Measurements from ENCODE around the gene C2CD5. TPM values are rescaled to one million over a fixed set of nuclear protein-coding genes. Genes with fewer than 3 reads are reported as not detected.

C2CD5 gene
- polyA plus RNA-seq, 4 donors = 15.4 to 63.3 (median 23.4) TPM

GRCh38 chr12:22532317-22532716, 12.0 kb downstream of the C2CD5 start:
- no peak overlapping the region for H3K27ac ChIP-seq (ENCODE audit: low read depth in 1 of 3, low read length in 2 of 3)

GRCh38 chr12:22531205-22531604, 13.1 kb downstream of the C2CD5 start:
- H3K36me3 ChIP-seq (ENCODE audit: control insufficient read depth in 3 of 3, insufficient read depth in 2 of 3, low read depth in 1 of 3, low read length in 3 of 3) = peaks cover 9 to 25% (median 20%) of the 10 kb centered on the region in 3 donors
- WGBS, 3 donors = 98 to 100% (median 98%) methylated on average over 2 of the region's 2 CpGs

More at GRCh38 chr12:22532317-22532716, 12.0 kb downstream of the C2CD5 start:
- 90 to 95% (median 92%) methylated on average over 4 of the region's 4 CpGs for WGBS, 3 donors
- H3K27me3 ChIP-seq (ENCODE audit: control insufficient read depth in 3 of 3, insufficient read depth in 3 of 3, low read length in 3 of 3) = no peaks in the 10 kb centered on the region
- DNase-seq = no peak
- H3K4me3 ChIP-seq (ENCODE audit: low read depth in 1 of 3, low read length in 3 of 3) = no peak overlapping the region
- no peaks in the 10 kb centered on the region for H3K9me3 ChIP-seq (ENCODE audit: control insufficient read depth in 2 of 2, insufficient read depth in 1 of 2, low read depth in 1 of 2, low read length in 1 of 2)
- no peaks in the 10 kb centered on the region for H3K4me1 ChIP-seq (ENCODE audit: control insufficient read depth in 3 of 3, insufficient read depth in 2 of 3, low read depth in 1 of 3, low read length in 2 of 3)
- no peak for FAIRE-seq
- peaks cover 7 to 20% (median 16%) of the 10 kb centered on the region in 3 donors for H3K36me3 ChIP-seq (ENCODE audit: control insufficient read depth in 3 of 3, insufficient read depth in 2 of 3, low read depth in 1 of 3, low read length in 3 of 3)

GRCh38 chr12:22529281-22530060, 14.9 kb downstream of the C2CD5 start:
- peaks cover 9 to 25% (median 20%) of the 10 kb centered on the region in 3 donors for H3K36me3 ChIP-seq (ENCODE audit: control insufficient read depth in 3 of 3, insufficient read depth in 2 of 3, low read depth in 1 of 3, low read length in 3 of 3)
- H3K27ac ChIP-seq (ENCODE audit: low read depth in 1 of 3, low read length in 2 of 3) = no peak overlapping the region
- H3K9me3 ChIP-seq (ENCODE audit: control insufficient read depth in 2 of 2, insufficient read depth in 1 of 2, low read depth in 1 of 2, low read length in 1 of 2) = no peaks in the 10 kb centered on the region
- no peaks in the 10 kb centered on the region for H3K4me1 ChIP-seq (ENCODE audit: control insufficient read depth in 3 of 3, insufficient read depth in 2 of 3, low read depth in 1 of 3, low read length in 2 of 3)
- WGBS, 3 donors = 83 to 91% (median 90%) methylated on average over 3 of the region's 3 CpGs
- FAIRE-seq (peak; percentile 96), DNase-seq (peak; percentile 51 to 62)
- no peaks in the 10 kb centered on the region for H3K27me3 ChIP-seq (ENCODE audit: control insufficient read depth in 3 of 3, insufficient read depth in 3 of 3, low read length in 3 of 3)
- no peak overlapping the region for H3K4me3 ChIP-seq (ENCODE audit: low read depth in 1 of 3, low read length in 3 of 3)

More at GRCh38 chr12:22531205-22531604, 13.1 kb downstream of the C2CD5 start:
- Histone ChIP-seq H3K27ac (ENCODE audit: low read depth in 1 of 3, low read length in 2 of 3) (no peak overlapping the region), H3K4me1 (ENCODE audit: control insufficient read depth in 3 of 3, insufficient read depth in 2 of 3, low read depth in 1 of 3, low read length in 2 of 3) (no peaks in the 10 kb centered on the region), H3K9me3 (ENCODE audit: control insufficient read depth in 2 of 2, insufficient read depth in 1 of 2, low read depth in 1 of 2, low read length in 1 of 2) (no peaks in the 10 kb centered on the region), H3K4me3 (ENCODE audit: low read depth in 1 of 3, low read length in 3 of 3) (no peak overlapping the region), H3K27me3 (ENCODE audit: control insufficient read depth in 3 of 3, insufficient read depth in 3 of 3, low read length in 3 of 3) (no peaks in the 10 kb centered on the region)
- no peak for DNase-seq
- FAIRE-seq = no peak

GRCh38 chr12:22527999-22528398, 16.3 kb downstream of the C2CD5 start:
- Histone ChIP-seq H3K4me3 (ENCODE audit: low read depth in 1 of 3, low read length in 3 of 3) (no peak overlapping the region), H3K27me3 (ENCODE audit: control insufficient read depth in 3 of 3, insufficient read depth in 3 of 3, low read length in 3 of 3) (no peaks in the 10 kb centered on the region), H3K36me3 (ENCODE audit: control insufficient read depth in 3 of 3, insufficient read depth in 2 of 3, low read depth in 1 of 3, low read length in 3 of 3) (peaks cover 4 to 25% (median 15%) of the 10 kb centered on the region in 3 donors), H3K27ac (ENCODE audit: low read depth in 1 of 3, low read length in 2 of 3) (no peak overlapping the region), H3K9me3 (ENCODE audit: control insufficient read depth in 2 of 2, insufficient read depth in 1 of 2, low read depth in 1 of 2, low read length in 1 of 2) (no peaks in the 10 kb centered on the region), H3K4me1 (ENCODE audit: control insufficient read depth in 3 of 3, insufficient read depth in 2 of 3, low read depth in 1 of 3, low read length in 2 of 3) (no peaks in the 10 kb centered on the region)
- FAIRE-seq = peak; percentile 47
- 92 to 98% (median 97%) methylated on average over 1 of the region's 1 CpG for WGBS, 3 donors
- no peak for DNase-seq

GRCh38 chr12:22526836-22527235, 17.5 kb downstream of the C2CD5 start:
- Histone ChIP-seq H3K27ac (ENCODE audit: low read depth in 1 of 3, low read length in 2 of 3) (no peak overlapping the region), H3K36me3 (ENCODE audit: control insufficient read depth in 3 of 3, insufficient read depth in 2 of 3, low read depth in 1 of 3, low read length in 3 of 3) (peaks cover 2 to 26% (median 14%) of the 10 kb centered on the region in 3 donors), H3K9me3 (ENCODE audit: control insufficient read depth in 2 of 2, insufficient read depth in 1 of 2, low read depth in 1 of 2, low read length in 1 of 2) (no peaks in the 10 kb centered on the region), H3K4me1 (ENCODE audit: control insufficient read depth in 3 of 3, insufficient read depth in 2 of 3, low read depth in 1 of 3, low read length in 2 of 3) (no peaks in the 10 kb centered on the region), H3K4me3 (ENCODE audit: low read depth in 1 of 3, low read length in 3 of 3) (no peak overlapping the region), H3K27me3 (ENCODE audit: control insufficient read depth in 3 of 3, insufficient read depth in 3 of 3, low read length in 3 of 3) (no peaks in the 10 kb centered on the region)
- 91 to 94% (median 93%) methylated on average over 3 of the region's 3 CpGs for WGBS, 3 donors
- FAIRE-seq (no peak), DNase-seq (no peak)

- no peak for DNase-seq
- no peaks in the 10 kb centered on the region for H3K9me3 ChIP-seq (ENCODE audit: control insufficient read depth in 2 of 2, insufficient read depth in 1 of 2, low read depth in 1 of 2, low read length in 1 of 2)
- no peaks in the 10 kb centered on the region for H3K27me3 ChIP-seq (ENCODE audit: control insufficient read depth in 3 of 3, insufficient read depth in 3 of 3, low read length in 3 of 3)
- H3K4me3 ChIP-seq (ENCODE audit: low read depth in 1 of 3, low read length in 3 of 3) = no peak overlapping the region
- peaks cover 2 to 23% (median 12%) of the 10 kb centered on the region in 3 donors for H3K36me3 ChIP-seq (ENCODE audit: control insufficient read depth in 3 of 3, insufficient read depth in 2 of 3, low read depth in 1 of 3, low read length in 3 of 3)
- no peak for FAIRE-seq
- WGBS, 3 donors = 89 to 94% (median 93%) methylated on average over 2 of the region's 2 CpGs
- H3K4me1 ChIP-seq (ENCODE audit: control insufficient read depth in 3 of 3, insufficient read depth in 2 of 3, low read depth in 1 of 3, low read length in 2 of 3) = no peaks in the 10 kb centered on the region
- H3K27ac ChIP-seq (ENCODE audit: low read depth in 1 of 3, low read length in 2 of 3) = no peak overlapping the region
Measured at GRCh38 chr12:22525426-22525825, 18.9 kb downstream of the C2CD5 start.

- DNase-seq (no peak), FAIRE-seq (no peak)
- Histone ChIP-seq H3K4me1 (ENCODE audit: control insufficient read depth in 3 of 3, insufficient read depth in 2 of 3, low read depth in 1 of 3, low read length in 2 of 3) (no peaks in the 10 kb centered on the region), H3K9me3 (ENCODE audit: control insufficient read depth in 2 of 2, insufficient read depth in 1 of 2, low read depth in 1 of 2, low read length in 1 of 2) (no peaks in the 10 kb centered on the region), H3K27me3 (ENCODE audit: control insufficient read depth in 3 of 3, insufficient read depth in 3 of 3, low read length in 3 of 3) (no peaks in the 10 kb centered on the region), H3K4me3 (ENCODE audit: low read depth in 1 of 3, low read length in 3 of 3) (no peak overlapping the region), H3K36me3 (ENCODE audit: control insufficient read depth in 3 of 3, insufficient read depth in 2 of 3, low read depth in 1 of 3, low read length in 3 of 3) (peaks cover 2 to 14% (median 10%) of the 10 kb centered on the region in 3 donors), H3K27ac (ENCODE audit: low read depth in 1 of 3, low read length in 2 of 3) (no peak overlapping the region)
- WGBS, 3 donors = 88 to 92% (median 92%) methylated on average over 6 of the region's 6 CpGs
Measured at GRCh38 chr12:22518998-22519397, 25.3 kb downstream of the C2CD5 start.

GRCh38 chr12:22518060-22518719, 26.2 kb downstream of the C2CD5 start:
- DNase-seq = peak; percentile 15 to 70
- WGBS, 3 donors = 22 to 25% (median 24%) methylated on average over 1 of the region's 1 CpG
- no peaks in the 10 kb centered on the region for H3K27me3 ChIP-seq (ENCODE audit: control insufficient read depth in 3 of 3, insufficient read depth in 3 of 3, low read length in 3 of 3)
- H3K36me3 ChIP-seq (ENCODE audit: control insufficient read depth in 3 of 3, insufficient read depth in 2 of 3, low read depth in 1 of 3, low read length in 3 of 3) = peaks cover 2 to 11% (median 10%) of the 10 kb centered on the region in 3 donors
- no peaks in the 10 kb centered on the region for H3K9me3 ChIP-seq (ENCODE audit: control insufficient read depth in 2 of 2, insufficient read depth in 1 of 2, low read depth in 1 of 2, low read length in 1 of 2)
- no peak overlapping the region for H3K4me3 ChIP-seq (ENCODE audit: low read depth in 1 of 3, low read length in 3 of 3)
- FAIRE-seq = no peak
- no peak overlapping the region for H3K27ac ChIP-seq (ENCODE audit: low read depth in 1 of 3, low read length in 2 of 3)
- H3K4me1 ChIP-seq (ENCODE audit: control insufficient read depth in 3 of 3, insufficient read depth in 2 of 3, low read depth in 1 of 3, low read length in 2 of 3) = no peaks in the 10 kb centered on the region
